Measurements from ENCODE around the gene CHMP6.
A peak's percentile ranks its signal among the peaks of the same experiment; 100 is the strongest.

The CHMP6 gene

DNA sequence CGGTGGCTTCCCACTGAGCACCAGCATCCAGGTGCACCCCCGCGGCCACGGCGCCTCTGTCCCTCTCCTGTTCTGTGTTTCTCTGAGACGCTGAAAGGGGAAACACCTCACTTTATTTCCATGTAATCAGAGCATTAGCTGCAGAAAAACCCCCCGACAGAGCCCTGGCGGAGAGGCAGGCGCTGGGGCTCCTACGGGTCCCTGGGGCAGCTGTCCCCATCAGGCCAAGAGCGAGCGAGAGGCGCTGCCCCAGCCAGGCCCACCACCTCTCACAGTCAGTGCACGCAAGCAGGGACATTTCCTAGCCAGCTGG lies 27.1 kb upstream of the CHMP6 start:
- Mint-ChIP-seq H3K4me3 (no peak overlapping the region), H3K27me3 (no peaks in the 10 kb centered on the region), H3K4me1 (peaks cover 13% of the 10 kb centered on the region), H3K27ac (no peak overlapping the region), H3K9me3 (no peaks in the 10 kb centered on the region)
- DNase-seq = no peak
- no peak for ATAC-seq

DNA sequence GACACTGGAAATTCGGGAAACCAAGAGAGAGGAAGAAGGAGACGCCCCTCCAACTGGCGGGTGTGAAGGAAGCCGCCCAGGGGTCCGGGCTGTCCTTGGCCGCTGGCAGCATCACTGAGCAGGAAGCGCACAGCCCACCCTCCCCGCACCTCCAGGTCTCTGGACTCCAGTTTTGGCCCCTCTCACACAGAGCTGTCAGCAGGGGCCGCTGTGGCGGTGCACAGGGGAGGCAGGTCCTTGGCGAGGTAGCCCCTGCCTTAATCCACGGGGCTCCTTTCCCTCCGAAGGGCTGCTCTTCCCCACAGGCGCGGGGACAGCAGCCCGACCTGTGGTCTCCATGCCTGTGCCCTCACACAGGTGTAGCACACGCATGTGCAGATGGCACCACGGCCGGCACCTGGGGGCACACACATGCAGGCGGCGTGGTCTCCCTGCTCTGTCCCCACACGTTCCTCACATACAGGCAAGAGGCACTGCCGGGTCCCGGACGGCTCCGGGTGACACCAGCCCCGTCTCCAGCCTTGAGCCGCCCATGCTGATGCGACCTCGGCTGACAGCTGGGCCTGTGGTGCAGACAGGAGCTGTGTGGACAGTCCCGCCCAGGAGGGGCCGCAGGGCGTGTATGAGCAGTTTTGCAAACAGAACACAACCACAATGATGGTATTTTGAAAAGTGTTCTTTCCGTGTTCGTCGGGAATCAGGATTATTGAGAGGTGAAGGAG lies 26.6 kb upstream of the CHMP6 start:
- DNase-seq (no peak), ATAC-seq (no peak)
- Mint-ChIP-seq H3K27ac (peak overlapping the region in 1 of 2 donors; percentile 37), H3K4me3 (no peak overlapping the region), H3K4me1 (peaks cover 18% of the 10 kb centered on the region), H3K9me3 (no peaks in the 10 kb centered on the region), H3K27me3 (no peaks in the 10 kb centered on the region)

DNA sequence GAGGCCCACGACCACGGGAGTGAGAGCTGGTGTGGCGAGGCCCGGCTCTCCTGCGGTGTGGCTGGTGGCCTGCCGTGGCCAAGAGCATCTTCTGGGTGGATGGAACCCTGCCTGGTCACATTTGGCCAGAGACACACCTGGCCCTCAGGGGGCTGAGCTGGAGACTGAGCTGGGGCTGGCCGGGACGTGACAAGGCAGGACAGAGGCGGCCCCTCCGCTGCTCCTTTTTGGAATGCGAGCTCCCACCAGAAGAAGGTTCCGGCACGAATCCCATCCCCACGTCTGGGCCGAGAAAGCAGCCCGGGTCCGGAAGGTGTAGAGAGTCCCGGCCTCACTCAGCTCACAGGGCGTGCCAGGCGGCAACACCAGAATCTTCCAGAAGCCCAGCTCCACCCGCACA lies 26.0 kb upstream of the CHMP6 start:
- Mint-ChIP-seq H3K27ac (peak overlapping the region in 1 of 2 donors; percentile 37), H3K27me3 (peaks cover 5% of the 10 kb centered on the region), H3K4me3 (no peak overlapping the region), H3K9me3 (no peaks in the 10 kb centered on the region), H3K4me1 (peaks cover 24% of the 10 kb centered on the region)
- ATAC-seq (no peak), DNase-seq (no peak)

DNA sequence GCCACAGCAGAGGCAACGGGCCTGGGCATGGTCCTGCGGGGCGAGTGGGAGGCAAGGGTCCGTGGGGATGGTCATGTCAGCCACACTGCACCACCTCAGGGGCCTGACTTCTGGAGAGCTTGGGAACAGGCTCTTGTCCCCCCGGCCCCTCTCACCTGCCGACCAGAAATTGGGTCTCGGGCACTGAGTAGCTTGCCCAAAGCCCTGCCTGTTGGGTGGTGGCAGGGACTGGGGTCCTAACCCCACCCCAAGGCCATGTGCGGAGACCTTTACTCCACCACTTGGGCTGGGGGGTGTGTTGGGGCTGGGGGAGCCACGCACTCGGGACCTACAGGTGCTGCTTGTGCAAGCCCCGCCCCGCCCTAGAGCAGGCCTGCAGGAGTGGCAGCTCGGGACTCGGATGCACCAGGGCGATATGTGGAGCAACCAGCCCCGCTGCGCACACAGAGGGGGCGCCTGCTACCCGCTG lies 24.2 kb upstream of the CHMP6 start:
- ATAC-seq = no peak

DNA sequence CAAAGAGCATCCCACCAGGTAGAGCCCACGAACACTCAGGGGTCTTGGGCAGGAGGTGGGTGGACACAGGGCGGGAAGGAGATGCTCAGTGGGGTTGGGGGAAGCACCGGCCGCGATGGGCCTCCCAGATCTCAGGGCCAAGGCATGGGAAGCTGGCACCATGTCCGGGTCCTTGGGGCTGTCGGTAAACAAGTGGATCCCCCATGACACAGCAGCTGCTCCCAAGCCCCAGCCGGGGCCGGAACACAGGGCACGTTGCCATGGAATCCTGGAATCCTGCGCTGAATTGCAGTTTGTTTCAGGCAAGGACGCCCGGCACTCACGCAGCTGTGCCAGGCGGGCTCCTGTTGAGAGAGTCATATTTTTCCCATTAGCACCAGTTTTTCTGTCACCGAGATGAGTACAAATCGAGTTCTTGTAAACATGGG lies 23.0 kb upstream of the CHMP6 start:
- H3K4me3 Mint-ChIP-seq = no peak overlapping the region
- H3K27me3 Mint-ChIP-seq = peaks cover 7% of the 10 kb centered on the region
- H3K4me1 Mint-ChIP-seq = peaks cover 27% of the 10 kb centered on the region
- ATAC-seq (no peak), DNase-seq (no peak)
- H3K27ac Mint-ChIP-seq = peak overlapping the region in 1 of 2 donors; percentile 76
- H3K9me3 Mint-ChIP-seq = no peaks in the 10 kb centered on the region

More for the DNA sequence above, 24.2 kb upstream of the CHMP6 start:
- Mint-ChIP-seq H3K27ac (peak overlapping the region in 1 of 2 donors; percentile 48), H3K4me1 (peaks cover 27% of the 10 kb centered on the region), H3K9me3 (no peaks in the 10 kb centered on the region), H3K27me3 (peaks cover 7% of the 10 kb centered on the region), H3K4me3 (no peak overlapping the region)
- DNase-seq = no peak

DNA sequence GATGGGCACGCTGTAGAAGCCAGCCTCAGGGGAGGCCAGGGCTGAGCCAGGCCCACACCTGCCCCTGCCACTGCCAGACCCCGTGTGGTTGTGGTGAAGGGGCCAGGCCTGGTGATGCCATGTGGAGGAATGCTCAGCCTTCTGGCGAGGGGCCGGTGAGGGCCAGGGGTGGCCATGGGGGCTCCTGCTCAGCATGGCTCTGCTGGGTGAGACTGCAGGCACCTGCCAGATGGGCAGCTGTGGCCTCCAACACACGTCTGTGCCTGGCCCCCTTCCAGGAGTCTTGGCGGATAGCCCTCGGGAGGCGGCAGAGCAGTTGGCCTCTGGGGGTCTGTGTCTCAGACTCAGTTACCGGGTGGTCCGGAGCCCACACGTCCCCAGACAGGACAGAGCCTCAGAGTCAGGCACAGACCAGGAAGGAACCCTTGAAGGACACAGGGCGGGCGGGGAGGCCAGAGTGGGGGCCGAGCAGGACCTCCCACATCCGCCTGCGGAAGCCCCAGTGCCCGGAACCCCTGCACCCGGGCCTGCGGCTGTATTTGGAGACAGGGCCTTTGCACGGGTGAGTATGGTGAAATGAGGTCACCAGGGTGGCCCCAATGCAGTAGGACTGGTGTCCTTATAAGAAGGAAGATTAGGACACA lies 22.5 kb upstream of the CHMP6 start:
- no peaks in the 10 kb centered on the region for H3K9me3 Mint-ChIP-seq
- peaks cover 27% of the 10 kb centered on the region for H3K4me1 Mint-ChIP-seq
- peak overlapping the region in 1 of 2 donors; percentile 35 for H3K4me3 Mint-ChIP-seq
- H3K27me3 Mint-ChIP-seq = peaks cover 11% of the 10 kb centered on the region
- ATAC-seq (peak; percentile 21), DNase-seq (no peak)
- H3K27ac Mint-ChIP-seq = peak overlapping the region in 1 of 2 donors; percentile 82

DNA sequence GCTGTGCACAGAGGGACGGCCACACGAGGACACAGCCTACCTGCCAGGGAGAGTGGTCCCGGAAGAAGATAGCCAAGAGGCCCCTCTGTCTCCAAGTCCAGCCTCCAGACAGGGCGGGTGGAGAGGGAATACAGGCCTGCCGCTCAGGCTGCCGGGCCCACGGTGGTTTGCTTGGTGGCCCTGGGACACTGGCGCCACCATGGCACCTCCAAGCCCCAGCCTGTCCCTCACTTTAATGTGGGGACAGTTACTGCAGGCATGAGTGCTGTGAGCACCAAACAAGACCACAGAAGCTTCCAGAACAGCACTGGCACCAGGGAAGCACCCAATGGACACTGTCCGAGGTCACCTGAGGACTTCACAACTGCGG lies 22.0 kb upstream of the CHMP6 start:
- DNase-seq (no peak), ATAC-seq (no peak)
- H3K4me1 Mint-ChIP-seq = peaks cover 27% of the 10 kb centered on the region
- H3K4me3 Mint-ChIP-seq = peak overlapping the region in 1 of 2 donors; percentile 35
- H3K9me3 Mint-ChIP-seq = no peaks in the 10 kb centered on the region
- peak overlapping the region in 1 of 2 donors; percentile 82 for H3K27ac Mint-ChIP-seq
- H3K27me3 Mint-ChIP-seq = peaks cover 16% of the 10 kb centered on the region

DNA sequence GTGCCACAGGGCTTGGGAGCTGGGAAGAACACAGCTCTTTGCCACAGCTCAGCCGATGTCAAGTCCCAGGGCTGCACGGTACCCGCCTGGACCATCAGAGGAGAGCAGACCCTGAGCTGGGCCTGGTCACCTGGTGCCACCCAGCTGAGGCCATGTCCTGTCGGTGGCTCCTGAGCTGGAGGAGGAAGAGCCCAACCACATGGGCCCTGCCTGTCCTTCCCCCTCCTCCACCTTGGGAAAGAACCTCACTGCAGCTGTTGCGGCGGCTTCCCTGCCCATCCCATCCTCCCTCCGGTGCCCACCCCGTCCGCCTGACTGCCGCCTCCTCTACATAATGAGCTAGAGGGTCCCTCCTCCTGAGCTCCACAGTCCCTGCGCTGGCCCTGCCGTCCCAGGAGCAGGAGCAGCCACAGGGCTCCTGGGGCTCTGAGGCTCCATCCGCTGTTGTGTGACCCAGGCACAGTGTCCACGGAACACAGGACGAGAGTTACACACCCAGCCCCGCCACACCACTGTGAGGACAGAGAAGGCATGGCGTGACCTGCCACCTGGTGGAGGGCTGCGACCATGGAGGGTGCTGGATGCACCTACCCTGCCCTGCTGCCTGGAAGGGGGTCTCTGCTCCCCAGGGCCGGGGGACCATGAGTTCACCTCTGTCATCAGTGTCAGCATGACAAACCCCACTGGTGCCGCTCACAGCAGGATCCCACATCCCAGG lies 21.4 kb upstream of the CHMP6 start:
- Mint-ChIP-seq H3K27me3 (peaks cover 22% of the 10 kb centered on the region), H3K9me3 (no peaks in the 10 kb centered on the region), H3K27ac (peak overlapping the region; percentile 17 to 92), H3K4me3 (peak overlapping the region in 1 of 2 donors; percentile 71), H3K4me1 (peaks cover 27% of the 10 kb centered on the region)
- ATAC-seq (peak; percentile 81), DNase-seq (peak; percentile 57 to 59)

DNA sequence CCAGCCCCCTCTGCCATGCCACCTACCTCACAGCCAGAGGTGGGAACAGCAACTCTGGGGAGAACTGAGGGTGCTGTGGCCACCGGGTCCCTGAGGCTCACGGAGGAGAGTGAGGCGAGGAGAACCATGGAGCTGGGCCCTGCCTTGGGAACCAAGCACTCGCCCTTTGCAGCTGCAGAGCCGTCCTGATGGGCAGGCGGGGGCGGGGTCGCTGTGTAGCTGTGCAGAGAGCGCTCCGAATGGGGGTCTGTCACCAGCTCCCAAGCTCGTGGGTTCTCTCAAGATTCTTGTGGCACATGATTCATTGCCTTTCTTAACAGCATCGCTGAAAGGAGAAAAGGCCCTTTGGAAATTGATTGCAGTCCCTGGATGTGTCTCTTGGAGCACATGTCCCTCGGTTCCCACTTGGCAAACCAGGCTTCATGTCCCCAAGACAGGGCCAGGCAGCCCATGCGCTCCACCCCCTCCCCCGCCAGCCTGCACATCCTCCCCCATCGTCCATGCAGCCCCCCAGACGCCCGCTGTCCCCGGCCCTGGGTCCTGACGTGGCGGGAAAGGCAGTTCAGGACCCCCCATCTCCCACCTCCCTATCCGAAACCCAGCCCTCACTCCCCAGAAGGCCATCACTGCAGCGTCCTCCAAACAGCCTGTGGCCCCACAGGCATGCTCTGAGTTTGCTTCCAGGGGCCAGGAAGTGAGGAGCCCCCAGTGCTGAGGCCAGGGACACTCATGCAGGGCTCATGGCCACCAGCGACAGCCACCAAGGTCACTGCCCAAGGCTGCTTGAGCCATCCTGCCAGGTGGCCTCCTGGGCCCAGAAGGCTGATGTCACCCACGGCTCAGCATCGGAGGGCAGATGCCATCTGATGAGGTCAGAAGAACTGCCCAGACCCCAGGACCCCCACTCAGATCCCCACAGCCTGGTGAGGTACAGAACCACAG lies 20.6 kb upstream of the CHMP6 start:
- Mint-ChIP-seq H3K4me3 (peak overlapping the region in 1 of 2 donors; percentile 71), H3K27me3 (peaks cover 22% of the 10 kb centered on the region), H3K4me1 (peaks cover 27% of the 10 kb centered on the region), H3K9me3 (no peaks in the 10 kb centered on the region), H3K27ac (peak overlapping the region in 1 of 2 donors; percentile 92)
- DNase-seq = no peak
- ATAC-seq = peak; percentile 6

DNA sequence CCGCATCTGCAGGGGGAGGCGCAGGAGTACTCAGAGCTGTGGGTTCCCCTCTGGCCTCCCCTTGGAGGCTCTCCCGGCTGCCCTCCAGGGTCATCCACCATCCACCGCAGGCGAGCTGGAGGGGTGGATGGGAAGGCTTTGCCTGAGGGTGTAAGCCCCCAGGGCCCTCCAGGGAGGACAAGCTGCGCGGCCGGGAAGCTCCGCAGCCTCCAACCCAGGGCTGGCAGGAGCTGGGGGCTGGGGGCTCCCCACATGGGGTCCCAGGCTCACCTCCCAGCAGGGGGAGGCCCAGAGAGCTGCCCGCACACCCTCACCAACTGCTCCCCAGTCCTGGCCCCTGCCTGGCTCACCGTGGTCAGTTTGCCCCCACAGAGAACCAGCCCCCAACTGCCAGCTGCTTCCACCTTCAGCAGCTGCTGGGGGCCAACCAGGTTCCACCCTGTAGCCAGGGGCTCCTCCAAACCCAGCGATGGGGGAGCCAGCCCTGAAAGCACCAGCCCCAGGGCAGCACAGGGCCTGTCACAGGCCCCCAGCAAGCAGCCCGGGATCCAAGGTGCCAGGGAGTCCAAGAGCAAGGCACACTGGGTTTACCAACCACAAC lies 19.8 kb upstream of the CHMP6 start:
- Mint-ChIP-seq H3K9me3 (no peaks in the 10 kb centered on the region), H3K27ac (peak overlapping the region in 1 of 2 donors; percentile 92), H3K4me1 (peaks cover 27% of the 10 kb centered on the region), H3K4me3 (no peak overlapping the region), H3K27me3 (peaks cover 22% of the 10 kb centered on the region)
- ATAC-seq (no peak), DNase-seq (no peak)

DNA sequence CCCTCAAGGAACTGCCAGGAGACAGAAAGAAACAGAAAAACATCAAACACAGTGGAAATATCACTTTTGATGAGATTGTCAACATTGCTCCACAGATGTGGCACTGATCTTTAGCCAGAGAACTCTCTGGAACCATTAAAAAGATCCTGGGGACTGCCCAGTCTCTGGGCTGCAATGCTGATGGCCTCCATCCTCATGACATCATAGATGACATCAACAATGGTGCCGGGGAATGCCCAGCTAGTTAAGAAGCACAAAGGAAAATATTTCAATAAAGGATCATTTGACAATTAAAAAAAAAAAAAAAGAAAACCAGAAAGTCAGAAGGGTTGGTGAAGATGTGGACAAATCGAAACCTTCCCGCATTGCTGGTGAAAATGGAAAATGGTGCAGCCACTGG lies 14.9 kb upstream of the CHMP6 start:
- ATAC-seq (no peak), DNase-seq (no peak)
- Mint-ChIP-seq H3K4me3 (no peak overlapping the region), H3K9me3 (no peaks in the 10 kb centered on the region), H3K27ac (no peak overlapping the region), H3K27me3 (peaks cover 30% of the 10 kb centered on the region), H3K4me1 (peaks cover 13% of the 10 kb centered on the region)

DNA sequence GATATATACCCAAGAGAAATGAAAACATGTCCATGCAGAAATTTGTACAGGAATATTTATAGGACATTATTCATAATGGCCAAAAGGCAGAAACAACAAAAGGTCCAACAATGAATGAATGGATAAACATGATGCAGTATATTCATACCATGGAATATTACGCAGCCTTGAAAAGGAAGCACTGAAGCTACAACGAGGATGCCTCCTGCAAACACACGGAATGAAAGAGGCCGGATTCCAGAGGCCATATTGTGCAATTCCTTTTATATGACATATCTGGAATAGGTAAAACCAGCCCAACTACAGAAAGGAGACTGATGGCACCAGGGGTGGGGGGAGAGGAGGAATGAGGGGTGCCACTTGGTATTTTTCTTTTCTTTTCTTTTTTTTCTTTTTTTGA lies 14.5 kb upstream of the CHMP6 start:
- Mint-ChIP-seq H3K9me3 (no peaks in the 10 kb centered on the region), H3K27ac (no peak overlapping the region), H3K4me3 (no peak overlapping the region), H3K4me1 (peaks cover 13% of the 10 kb centered on the region), H3K27me3 (peaks cover 30% of the 10 kb centered on the region)
- ATAC-seq (no peak), DNase-seq (no peak)

DNA sequence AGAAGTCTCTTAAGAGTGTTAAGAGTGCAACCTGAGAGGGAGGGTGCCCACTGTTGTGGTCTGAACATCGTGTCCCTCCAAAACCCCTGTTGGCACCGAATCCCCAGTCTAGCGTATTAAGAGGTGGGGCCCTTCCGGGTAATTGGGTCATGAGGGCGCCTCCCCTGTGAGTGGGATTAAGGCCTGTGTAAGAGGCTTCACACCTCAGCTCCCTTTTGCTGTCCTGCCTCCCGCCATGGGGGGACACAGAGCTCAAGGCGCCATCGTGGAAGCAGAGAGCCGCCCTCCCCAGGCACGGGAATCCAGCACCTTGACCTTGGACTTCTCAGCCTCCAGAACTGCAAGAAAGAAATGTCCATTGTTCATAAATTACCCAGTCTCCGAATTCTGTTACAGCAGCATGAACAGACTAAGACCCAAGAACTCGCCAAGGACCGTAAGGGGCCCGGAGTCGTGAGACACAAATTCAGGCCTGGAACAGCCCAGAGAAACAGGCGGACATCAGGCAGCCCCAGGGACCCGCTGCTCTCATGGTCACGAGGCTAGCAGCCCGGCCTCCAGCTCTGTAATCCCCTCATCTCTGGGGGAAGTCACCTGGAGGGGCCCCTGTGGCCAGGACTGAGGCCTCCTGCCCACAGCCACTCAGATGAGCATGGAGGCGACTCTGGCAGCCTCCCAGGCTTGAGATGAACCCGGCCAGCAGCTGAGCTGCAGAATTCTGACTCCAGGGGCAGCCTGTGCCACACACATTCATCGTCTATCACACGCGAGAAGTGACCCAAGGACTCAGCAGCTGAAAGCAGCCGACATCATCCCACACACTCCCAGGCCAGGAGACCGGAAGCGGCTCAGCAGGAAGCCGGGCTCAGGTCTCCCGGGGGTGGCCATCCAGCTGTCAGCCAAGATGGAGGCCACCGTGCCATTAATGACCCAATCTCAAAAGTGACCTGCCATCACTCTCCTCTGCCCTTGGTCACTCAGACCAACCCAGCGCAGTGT lies 12.8 kb upstream of the CHMP6 start:
- no peak for ATAC-seq

More for the DNA sequence above, 12.8 kb upstream of the CHMP6 start:
- Mint-ChIP-seq H3K4me3 (no peak overlapping the region), H3K27me3 (peaks cover 38% of the 10 kb centered on the region), H3K4me1 (peaks cover 13% of the 10 kb centered on the region), H3K27ac (no peak overlapping the region), H3K9me3 (no peaks in the 10 kb centered on the region)
- no peak for DNase-seq
